GM18499 (cell line): Measurements from ENCODE around the gene C11orf97.
"Not testable (repeated sequence)": the region's sequence is repeated elsewhere in the genome, so short reads cannot be mapped to it uniquely, and the experiment has no call there.

Experiments
- ATAC-seq: cut with Tn5 transposase; IDR thresholded peaks from one replicate; pipeline ENCODE4 v1.9.1; 2021; ENCODE audit warnings: moderate number of reproducible peaks; ENCODE audit not compliant: insufficient read depth, unreplicated experiment

C11orf97 gene, protein sequence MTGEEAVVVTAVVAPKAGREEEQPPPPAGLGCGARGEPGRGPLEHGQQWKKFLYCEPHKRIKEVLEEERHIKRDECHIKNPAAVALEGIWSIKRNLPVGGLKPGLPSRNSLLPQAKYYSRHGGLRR

DNA sequence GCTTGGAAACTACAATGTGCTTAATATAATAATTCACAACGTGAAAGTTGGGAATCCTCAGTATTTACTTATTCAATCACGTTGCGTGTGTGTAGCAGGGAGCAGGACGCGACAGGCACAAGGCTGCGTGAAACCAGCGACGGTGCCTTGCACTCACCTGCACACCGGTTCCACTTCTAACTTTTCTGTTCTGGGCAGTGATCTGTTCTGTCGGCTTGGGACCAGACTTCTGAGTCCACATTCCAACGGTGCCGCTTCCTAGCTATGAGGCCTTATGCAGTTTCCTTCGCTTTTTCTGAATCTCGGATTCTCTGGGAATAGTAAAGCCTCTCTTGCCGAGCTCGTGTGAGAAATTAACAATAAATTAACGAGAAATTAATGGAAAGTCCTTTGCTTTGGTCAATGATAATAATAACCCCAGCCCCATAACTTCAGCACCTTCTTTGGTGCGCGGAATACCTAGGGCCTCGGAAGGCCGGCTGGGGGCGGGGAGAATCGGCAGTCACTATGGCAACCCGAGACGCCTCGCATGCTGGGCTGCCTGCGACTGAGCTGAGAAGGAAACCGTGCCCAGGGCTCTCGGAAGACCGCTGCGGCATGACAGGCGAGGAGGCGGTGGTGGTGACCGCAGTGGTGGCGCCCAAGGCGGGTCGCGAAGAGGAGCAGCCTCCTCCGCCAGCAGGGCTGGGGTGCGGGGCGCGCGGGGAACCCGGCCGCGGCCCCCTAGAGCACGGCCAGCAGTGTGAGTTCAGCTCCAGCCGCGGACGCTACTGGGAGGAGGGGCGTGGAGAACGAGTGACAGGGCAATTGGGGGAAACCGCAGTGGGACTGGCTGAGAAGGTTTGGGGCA, at the start of gene C11orf97:
Gene C11orf97, plus strand, starts transcription at position 530 of the 850 bp plus-strand sequence. Its CDS starts 68 bp downstream, at position 598.
- ATAC-seq: no peak

- ATAC-seq: peak; percentile 95
These were observed 42.8 kb upstream of the C11orf97 start for GRCh38 chr11:94469416-94469815.

GRCh38 chr11:94472916-94473799, 39.1 kb upstream of the C11orf97 start:
- ATAC-seq: peak; percentile 62

DNA sequence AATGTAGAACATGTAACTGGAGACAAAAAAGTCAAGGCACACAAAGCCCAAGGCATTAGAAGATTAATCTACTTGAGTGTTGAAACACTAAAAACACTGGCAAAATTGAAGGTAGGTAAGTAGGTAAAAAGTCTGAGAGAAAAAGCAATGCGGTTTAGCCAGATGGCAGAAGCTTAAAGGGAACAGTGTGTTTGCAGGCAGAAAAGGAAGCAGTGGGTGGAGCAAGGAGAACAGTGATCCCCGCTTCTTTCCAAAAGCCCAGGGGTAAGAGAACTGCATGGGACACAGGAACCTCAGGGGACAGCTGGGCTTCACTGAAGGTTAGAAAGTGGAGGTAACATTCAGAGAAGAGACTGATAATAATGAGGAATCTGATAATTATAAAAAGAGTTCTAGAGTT, 34.6 kb upstream of the C11orf97 start:
- no peak for ATAC-seq

- ATAC-seq: no peak
These were observed 30.9 kb upstream of the C11orf97 start for GRCh38 chr11:94481342-94481741.

- ATAC-seq: no peak
These were observed 26.2 kb upstream of the C11orf97 start for GRCh38 chr11:94486068-94486467.

- peak; percentile 99 for ATAC-seq
These were observed 18.8 kb upstream of the C11orf97 start, which contains the start of the genes ANKRD49 and MRE11 for GRCh38 chr11:94493281-94494125. TSS of gene ANKRD49 (plus strand) at chr11:94493984. CDS start at chr11:94496694, 2,710 bp downstream. TSS of gene MRE11 (minus strand) at chr11:94493844. CDS start at chr11:94492801, 1,043 bp downstream.

DNA sequence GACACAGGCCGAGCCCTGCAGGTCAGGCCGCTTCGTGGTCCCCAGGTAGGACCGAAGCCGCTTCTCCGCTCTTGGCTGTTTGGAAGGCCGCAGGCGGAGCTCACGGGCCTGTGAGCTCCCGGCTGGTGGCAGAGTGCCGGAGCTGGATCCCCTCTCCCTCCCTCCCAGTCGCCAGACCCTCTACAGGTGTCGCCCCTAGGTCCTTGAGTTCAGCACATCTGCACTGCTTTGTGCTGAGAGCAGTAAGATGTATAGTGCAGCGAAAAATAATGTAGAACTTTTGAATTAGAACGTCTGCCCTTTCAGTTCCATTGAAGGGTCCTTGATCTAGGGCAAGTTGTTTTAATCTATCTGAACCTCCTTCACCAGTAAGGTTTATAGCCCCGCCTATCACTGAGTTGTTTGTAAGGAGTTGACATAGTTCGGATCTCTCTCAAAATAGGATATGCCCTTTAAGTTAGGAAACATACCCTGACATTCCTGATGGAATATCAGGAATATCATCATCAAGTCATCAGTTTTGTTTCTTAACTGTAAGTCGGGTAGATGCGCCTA, 18.1 kb upstream of the C11orf97 start:
- peak; percentile 33 for ATAC-seq

GRCh38 chr11:94500181-94500580, 12.1 kb upstream of the C11orf97 start:
- no peak for ATAC-seq

DNA sequence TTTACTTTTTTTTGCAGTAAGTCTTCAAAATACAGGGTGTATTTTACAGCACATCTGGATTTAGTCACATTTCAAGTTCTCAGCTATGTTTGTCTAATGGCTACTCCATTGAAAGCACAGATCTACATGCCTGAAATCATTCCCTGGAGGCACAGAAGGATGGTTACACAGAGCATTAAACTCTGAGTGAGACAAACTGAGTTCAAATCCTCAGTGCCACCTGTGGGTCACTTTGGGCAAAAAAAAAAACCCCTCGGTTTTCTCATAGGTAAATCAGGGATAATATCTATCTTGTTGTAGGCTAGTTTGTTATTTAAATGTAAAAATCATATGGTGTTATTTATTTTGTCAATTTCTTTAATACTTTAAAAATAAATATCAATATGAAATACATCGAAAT, 10.7 kb upstream of the C11orf97 start:
- ATAC-seq: no peak

DNA sequence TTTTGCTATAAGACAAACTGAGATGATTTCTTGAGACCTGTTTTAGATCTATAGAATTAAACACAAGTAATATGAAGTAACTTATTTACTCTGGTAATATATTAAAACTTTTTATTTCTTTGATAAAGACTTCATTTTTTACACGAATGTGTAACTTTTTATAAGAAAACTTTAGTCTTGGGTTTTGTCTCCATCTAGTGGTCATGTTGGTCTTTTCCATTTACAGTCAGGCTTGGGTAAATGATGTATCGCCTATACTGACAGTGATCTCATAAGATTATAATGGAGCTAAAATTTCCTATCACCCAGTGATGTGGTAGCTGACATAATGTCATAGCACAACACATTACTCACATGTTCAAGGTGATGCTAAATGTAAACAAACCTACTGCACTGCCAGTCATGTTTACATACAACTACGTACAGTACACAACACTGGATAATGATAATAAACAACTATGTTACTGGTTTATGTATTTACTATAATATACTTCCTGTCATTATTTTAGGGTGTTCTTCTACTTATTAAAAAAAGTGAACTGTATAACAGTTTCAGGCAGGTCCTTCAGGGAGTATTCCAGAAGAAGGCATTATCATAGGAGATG, 7.5 kb upstream of the C11orf97 start:
- no peak for ATAC-seq

- ATAC-seq: not testable (repeated sequence)
These were observed 5.7 kb upstream of the C11orf97 start for GRCh38 chr11:94506513-94506912.

DNA sequence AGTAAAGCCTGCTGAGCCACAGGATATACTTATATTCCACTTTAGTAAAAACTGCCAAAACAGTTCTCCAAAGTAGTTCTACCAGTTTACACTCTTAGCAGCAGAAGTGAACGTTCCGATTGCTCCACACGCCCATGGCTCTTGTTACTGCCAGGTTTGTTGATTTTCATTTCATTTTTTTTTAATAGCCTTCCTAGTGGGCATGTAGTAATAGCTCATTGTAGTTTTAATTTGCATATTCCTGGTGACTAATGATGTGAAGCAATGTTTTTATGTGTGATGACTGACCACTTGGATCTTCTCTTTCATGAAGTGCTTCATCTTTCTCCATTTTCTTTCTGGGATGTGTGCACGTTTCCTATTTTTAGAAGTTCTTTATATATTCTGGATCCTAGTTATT, 4.8 kb upstream of the C11orf97 start:
- ATAC-seq: no peak

GRCh38 chr11:94513091-94513490, 830 bp downstream of the C11orf97 start:
- no peak for ATAC-seq

- ATAC-seq: no peak
These were observed 3.1 kb downstream of the C11orf97 start for GRCh38 chr11:94515398-94515797.

- no peak for ATAC-seq
These were observed 4.5 kb downstream of the C11orf97 start for GRCh38 chr11:94516725-94517124.

DNA sequence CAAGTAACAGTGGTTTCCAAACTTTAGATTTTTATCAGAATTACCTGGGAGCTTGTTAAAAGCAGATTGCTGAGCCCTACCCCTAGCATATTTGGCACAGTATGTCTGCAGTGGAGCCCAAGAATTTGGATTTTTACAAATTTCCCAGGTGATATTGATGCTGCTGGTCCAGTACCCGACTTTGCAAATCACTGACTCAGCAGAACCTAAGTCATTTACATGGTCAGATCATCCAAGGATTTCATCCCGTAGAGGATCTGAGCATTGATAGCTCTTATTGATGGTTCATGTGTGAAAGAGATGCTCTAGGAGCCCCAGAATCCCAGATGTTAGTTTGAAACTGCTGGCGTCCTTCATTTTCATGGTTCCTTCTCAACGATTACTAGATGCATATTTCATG, 6.0 kb downstream of the C11orf97 start:
- ATAC-seq: no peak

- no peak for ATAC-seq
These were observed 7.3 kb downstream of the C11orf97 start for GRCh38 chr11:94519478-94520084.

- no peak for ATAC-seq
These were observed 9.4 kb downstream of the C11orf97 start for GRCh38 chr11:94521684-94522083.
